ENCODE data around the gene NCF1. TPM values are rescaled to one million over a fixed set of nuclear protein-coding genes. Genes with fewer than 3 reads are reported as not detected.
A peak's percentile ranks its signal among the peaks of the same experiment; 100 is the strongest.
"Not testable (repeated sequence)": the region's sequence is repeated elsewhere in the genome, so short reads cannot be mapped to it uniquely, and the experiment has no call there.

NCF1 gene
- total and polyA plus RNA-seq, 2 donors (not counting 1 experiment from before 2014, with no cell fraction given): 189 to 643 TPM

GRCh38 chr7:74820146-74820805, 46.5 kb downstream of the NCF1 start:
- H2AFZ ChIP-seq (ENCODE audit: insufficient read depth, low read depth, low read length, poor library complexity, severe bottlenecking); H3K4me3 ChIP-seq (ENCODE audit: control extremely low read depth in 1 of 5, extremely low read depth in 1 of 5, insufficient read depth in 1 of 5, low read depth in 2 of 5, low read length in 4 of 5); POLR2A ChIA-PET; H3K27me3 Mint-ChIP-seq; H3K9me3 ChIP-seq (ENCODE audit: control extremely low read depth in 1 of 3, control insufficient read depth in 2 of 3, insufficient read depth in 1 of 3, low read length in 2 of 3); H3K9me3 Mint-ChIP-seq (ENCODE audit: insufficient read depth); CTCF ChIA-PET; intact Hi-C loops (cut with micrococcal nuclease); H3K4me2 ChIP-seq (replicated peaks; ENCODE audit: low read depth, low read length, poor library complexity, severe bottlenecking); H3K4me1 Mint-ChIP-seq; H3K27me3 ChIP-seq (replicated peaks in 1 of 4; ENCODE audit: control extremely low read depth in 1 of 4, control insufficient read depth in 3 of 4, insufficient read depth in 4 of 4, low read length in 3 of 4); H4K20me1 ChIP-seq (ENCODE audit: control insufficient read depth, insufficient read depth, low read length, poor library complexity, severe bottlenecking); H3K27ac Mint-ChIP-seq; H3K4me3 Mint-ChIP-seq; DNase-seq; H3K79me2 ChIP-seq (ENCODE audit: control insufficient read depth, insufficient read depth, low read length); H3K9ac ChIP-seq (ENCODE audit: low read length); H3K36me3 ChIP-seq (replicated peaks in 1 of 2; ENCODE audit: control extremely low read depth in 1 of 2, control insufficient read depth in 1 of 2, extremely low read depth in 1 of 2, insufficient read depth in 2 of 2, low read length in 1 of 2); H3K4me1 ChIP-seq (ENCODE audit: control insufficient read depth in 2 of 2, insufficient read depth in 2 of 2, low read length in 2 of 2); H3K27ac ChIP-seq (ENCODE audit: low read length in 2 of 2): not testable (repeated sequence)
- ATAC-seq (ENCODE audit: low read depth): peak; percentile 47
- no CpG with 5 or more reads among the region's 23 CpGs for WGBS (ENCODE audit: insufficient coverage)

- H3K9ac ChIP-seq (ENCODE audit: low read length); H3K36me3 ChIP-seq (replicated peaks in 1 of 2; ENCODE audit: control extremely low read depth in 1 of 2, control insufficient read depth in 1 of 2, extremely low read depth in 1 of 2, insufficient read depth in 2 of 2, low read length in 1 of 2); H3K4me3 Mint-ChIP-seq; H3K9me3 Mint-ChIP-seq (ENCODE audit: insufficient read depth); H3K27me3 Mint-ChIP-seq; H3K4me3 ChIP-seq (ENCODE audit: control extremely low read depth in 1 of 5, extremely low read depth in 1 of 5, insufficient read depth in 1 of 5, low read depth in 2 of 5, low read length in 4 of 5); H3K79me2 ChIP-seq (ENCODE audit: control insufficient read depth, insufficient read depth, low read length); intact Hi-C loops (cut with micrococcal nuclease); H3K27ac Mint-ChIP-seq; H3K4me1 Mint-ChIP-seq; H3K27ac ChIP-seq (ENCODE audit: low read length in 2 of 2); CTCF ChIA-PET; DNase-seq; H3K4me1 ChIP-seq (ENCODE audit: control insufficient read depth in 2 of 2, insufficient read depth in 2 of 2, low read length in 2 of 2); H4K20me1 ChIP-seq (ENCODE audit: control insufficient read depth, insufficient read depth, low read length, poor library complexity, severe bottlenecking); H3K9me3 ChIP-seq (ENCODE audit: control extremely low read depth in 1 of 3, control insufficient read depth in 2 of 3, insufficient read depth in 1 of 3, low read length in 2 of 3); H3K27me3 ChIP-seq (replicated peaks in 1 of 4; ENCODE audit: control extremely low read depth in 1 of 4, control insufficient read depth in 3 of 4, insufficient read depth in 4 of 4, low read length in 3 of 4); H2AFZ ChIP-seq (ENCODE audit: insufficient read depth, low read depth, low read length, poor library complexity, severe bottlenecking); H3K4me2 ChIP-seq (replicated peaks; ENCODE audit: low read depth, low read length, poor library complexity, severe bottlenecking); POLR2A ChIA-PET: not testable (repeated sequence)
- WGBS (ENCODE audit: insufficient coverage): no CpG with 5 or more reads among the region's 5 CpGs
- peak; percentile 60 for ATAC-seq (ENCODE audit: low read depth)
Measured at GRCh38 chr7:74821259-74821658, 47.4 kb downstream of the NCF1 start.

- H3K36me3 ChIP-seq (replicated peaks in 1 of 2; ENCODE audit: control extremely low read depth in 1 of 2, control insufficient read depth in 1 of 2, extremely low read depth in 1 of 2, insufficient read depth in 2 of 2, low read length in 1 of 2); POLR2A ChIA-PET; H2AFZ ChIP-seq (ENCODE audit: insufficient read depth, low read depth, low read length, poor library complexity, severe bottlenecking); H3K4me3 ChIP-seq (ENCODE audit: control extremely low read depth in 1 of 5, extremely low read depth in 1 of 5, insufficient read depth in 1 of 5, low read depth in 2 of 5, low read length in 4 of 5); H3K27me3 ChIP-seq (replicated peaks in 1 of 4; ENCODE audit: control extremely low read depth in 1 of 4, control insufficient read depth in 3 of 4, insufficient read depth in 4 of 4, low read length in 3 of 4); H3K9ac ChIP-seq (ENCODE audit: low read length); H3K4me3 Mint-ChIP-seq; H3K27me3 Mint-ChIP-seq; CTCF ChIA-PET; H3K4me1 Mint-ChIP-seq; H3K27ac ChIP-seq (ENCODE audit: low read length in 2 of 2); H3K27ac Mint-ChIP-seq; H3K9me3 Mint-ChIP-seq (ENCODE audit: insufficient read depth); H3K79me2 ChIP-seq (ENCODE audit: control insufficient read depth, insufficient read depth, low read length); ATAC-seq (ENCODE audit: low read depth); H4K20me1 ChIP-seq (ENCODE audit: control insufficient read depth, insufficient read depth, low read length, poor library complexity, severe bottlenecking); H3K4me2 ChIP-seq (replicated peaks; ENCODE audit: low read depth, low read length, poor library complexity, severe bottlenecking); H3K4me1 ChIP-seq (ENCODE audit: control insufficient read depth in 2 of 2, insufficient read depth in 2 of 2, low read length in 2 of 2); DNase-seq; intact Hi-C loops (cut with micrococcal nuclease); H3K9me3 ChIP-seq (ENCODE audit: control extremely low read depth in 1 of 3, control insufficient read depth in 2 of 3, insufficient read depth in 1 of 3, low read length in 2 of 3): not testable (repeated sequence)
- no CpG with 5 or more reads among the region's 4 CpGs for WGBS (ENCODE audit: insufficient coverage)
Measured at GRCh38 chr7:74829959-74830358, 56.1 kb downstream of the NCF1 start.

GRCh38 chr7:74830411-74830810, 56.6 kb downstream of the NCF1 start:
- H3K4me1 ChIP-seq (ENCODE audit: control insufficient read depth in 2 of 2, insufficient read depth in 2 of 2, low read length in 2 of 2); H3K9me3 Mint-ChIP-seq (ENCODE audit: insufficient read depth); H3K9me3 ChIP-seq (ENCODE audit: control extremely low read depth in 1 of 3, control insufficient read depth in 2 of 3, insufficient read depth in 1 of 3, low read length in 2 of 3); H3K4me3 ChIP-seq (ENCODE audit: control extremely low read depth in 1 of 5, extremely low read depth in 1 of 5, insufficient read depth in 1 of 5, low read depth in 2 of 5, low read length in 4 of 5); CTCF ChIA-PET; H3K36me3 ChIP-seq (replicated peaks in 1 of 2; ENCODE audit: control extremely low read depth in 1 of 2, control insufficient read depth in 1 of 2, extremely low read depth in 1 of 2, insufficient read depth in 2 of 2, low read length in 1 of 2); H3K4me3 Mint-ChIP-seq; H3K27ac ChIP-seq (ENCODE audit: low read length in 2 of 2); ATAC-seq (ENCODE audit: low read depth); intact Hi-C loops (cut with micrococcal nuclease); H3K4me2 ChIP-seq (replicated peaks; ENCODE audit: low read depth, low read length, poor library complexity, severe bottlenecking); H2AFZ ChIP-seq (ENCODE audit: insufficient read depth, low read depth, low read length, poor library complexity, severe bottlenecking); DNase-seq; H3K27me3 Mint-ChIP-seq; H3K79me2 ChIP-seq (ENCODE audit: control insufficient read depth, insufficient read depth, low read length); H3K9ac ChIP-seq (ENCODE audit: low read length); H4K20me1 ChIP-seq (ENCODE audit: control insufficient read depth, insufficient read depth, low read length, poor library complexity, severe bottlenecking); H3K27me3 ChIP-seq (replicated peaks in 1 of 4; ENCODE audit: control extremely low read depth in 1 of 4, control insufficient read depth in 3 of 4, insufficient read depth in 4 of 4, low read length in 3 of 4); H3K27ac Mint-ChIP-seq; POLR2A ChIA-PET; H3K4me1 Mint-ChIP-seq: not testable (repeated sequence)
- WGBS (ENCODE audit: insufficient coverage): no CpG with 5 or more reads among the region's 4 CpGs

Data from B cell (primary cell).